ENCODE results near the gene ROBO1.
"Not testable (repeated sequence)": the region's sequence is repeated elsewhere in the genome, so short reads cannot be mapped to it uniquely, and the experiment has no call there.

The ROBO1 gene

DNA sequence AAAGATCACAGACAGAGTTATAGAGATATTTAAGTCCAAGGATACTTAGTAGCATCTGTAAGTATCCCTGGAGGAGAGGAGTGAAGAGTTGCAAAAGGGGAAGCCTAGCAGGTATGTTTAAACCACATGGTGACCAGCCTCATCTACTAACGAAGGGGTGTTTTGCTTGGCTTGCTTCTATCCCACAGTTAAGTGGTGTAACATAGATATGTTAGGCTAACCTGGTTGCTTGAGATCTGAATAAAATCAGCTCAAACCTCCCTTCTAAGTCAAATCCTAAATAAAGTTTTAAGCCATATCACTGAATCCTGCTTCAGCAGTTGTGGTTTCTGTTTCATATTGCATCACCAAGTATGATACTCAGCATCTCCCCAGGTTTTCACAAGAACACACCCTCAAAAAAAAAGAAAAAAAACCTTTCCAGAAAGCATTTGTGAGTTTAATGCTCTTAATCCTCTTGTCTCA is 880.2 kb downstream of the ROBO1 start:
- no peak for DNase-seq (ENCODE audit: low read depth in 2 of 2, low spot score in 1 of 2)

DNA sequence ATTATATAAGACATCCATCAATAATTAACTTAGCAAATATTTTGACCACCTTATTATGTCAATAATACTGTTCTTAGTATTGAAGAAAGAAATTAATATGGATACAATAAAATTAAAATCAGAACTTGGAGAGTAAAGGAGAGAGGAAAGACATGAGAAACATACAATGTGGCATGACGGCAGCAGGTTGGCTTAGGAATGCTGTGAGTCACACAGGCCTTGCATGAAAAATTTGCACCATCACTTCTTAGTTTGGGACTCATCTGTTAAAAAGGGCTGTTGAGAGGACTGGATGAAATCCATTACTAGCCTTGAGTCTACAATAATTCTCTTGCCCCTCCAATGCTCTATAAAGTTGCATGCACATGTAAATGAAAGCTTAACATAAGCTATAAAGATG is 880.8 kb downstream of the ROBO1 start:
- DNase-seq (ENCODE audit: low read depth in 2 of 2, low spot score in 1 of 2): no peak

DNA sequence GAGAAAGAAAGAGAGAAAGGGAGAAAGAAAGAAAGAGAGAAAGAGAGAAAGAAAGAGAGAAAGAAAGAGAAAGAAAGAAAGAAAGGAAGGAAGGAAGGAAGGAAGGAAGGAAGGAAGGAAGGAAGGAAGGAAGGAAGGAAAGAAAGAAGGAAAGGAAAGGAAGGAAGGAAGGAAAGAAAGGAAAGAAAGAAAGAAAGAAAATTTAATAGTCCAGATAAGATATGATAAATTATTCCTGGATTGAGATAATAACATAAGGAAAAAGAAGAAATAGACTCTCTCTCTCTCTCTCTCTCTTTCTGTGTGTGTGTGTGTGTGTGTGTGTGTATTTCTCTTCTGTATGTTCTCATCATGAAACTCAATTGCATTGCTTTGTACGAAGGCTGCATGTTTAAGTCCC is 883.2 kb downstream of the ROBO1 start:
- not testable (repeated sequence) for DNase-seq (ENCODE audit: low read depth in 2 of 2, low spot score in 1 of 2)

DNA sequence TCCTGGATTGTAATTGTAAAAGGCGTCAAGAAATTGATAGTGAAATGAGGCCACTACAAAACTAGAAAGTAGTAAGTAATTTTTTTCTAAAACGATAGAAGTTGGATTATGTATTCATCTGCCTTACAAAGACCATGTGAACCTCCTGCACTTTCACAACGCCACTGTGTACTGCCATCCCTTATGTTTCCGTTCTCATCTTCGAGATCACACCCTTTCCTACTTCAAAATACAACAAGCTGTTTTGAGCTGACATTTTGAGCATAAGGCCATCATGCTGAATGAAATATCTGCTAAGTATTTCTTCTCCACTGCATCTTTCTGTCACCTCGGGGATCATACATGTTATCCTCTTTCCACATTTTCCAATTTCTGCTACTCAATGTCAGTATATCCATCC is 885.5 kb downstream of the ROBO1 start:
- no peak for DNase-seq (ENCODE audit: low read depth in 2 of 2, low spot score in 1 of 2)

DNA sequence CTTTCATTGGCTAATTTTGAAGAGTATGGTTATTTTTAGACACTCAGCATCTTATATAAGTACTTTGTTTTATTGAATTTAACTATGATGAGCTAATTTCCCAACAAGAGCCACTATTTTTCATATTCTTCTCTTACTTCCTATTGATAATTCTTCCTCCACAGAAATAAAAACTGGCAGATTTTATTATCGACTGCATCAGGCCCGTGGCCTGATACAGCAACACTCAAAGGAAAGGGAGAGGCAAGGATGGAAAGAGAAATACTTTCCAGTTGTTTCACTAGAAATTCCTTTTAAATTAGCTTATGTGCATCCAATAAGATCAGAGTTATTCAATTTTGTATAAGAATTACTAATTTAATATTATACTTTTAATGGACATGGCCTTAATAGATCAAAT is 886.3 kb downstream of the ROBO1 start:
- DNase-seq (ENCODE audit: low read depth in 2 of 2, low spot score in 1 of 2): no peak

DNA sequence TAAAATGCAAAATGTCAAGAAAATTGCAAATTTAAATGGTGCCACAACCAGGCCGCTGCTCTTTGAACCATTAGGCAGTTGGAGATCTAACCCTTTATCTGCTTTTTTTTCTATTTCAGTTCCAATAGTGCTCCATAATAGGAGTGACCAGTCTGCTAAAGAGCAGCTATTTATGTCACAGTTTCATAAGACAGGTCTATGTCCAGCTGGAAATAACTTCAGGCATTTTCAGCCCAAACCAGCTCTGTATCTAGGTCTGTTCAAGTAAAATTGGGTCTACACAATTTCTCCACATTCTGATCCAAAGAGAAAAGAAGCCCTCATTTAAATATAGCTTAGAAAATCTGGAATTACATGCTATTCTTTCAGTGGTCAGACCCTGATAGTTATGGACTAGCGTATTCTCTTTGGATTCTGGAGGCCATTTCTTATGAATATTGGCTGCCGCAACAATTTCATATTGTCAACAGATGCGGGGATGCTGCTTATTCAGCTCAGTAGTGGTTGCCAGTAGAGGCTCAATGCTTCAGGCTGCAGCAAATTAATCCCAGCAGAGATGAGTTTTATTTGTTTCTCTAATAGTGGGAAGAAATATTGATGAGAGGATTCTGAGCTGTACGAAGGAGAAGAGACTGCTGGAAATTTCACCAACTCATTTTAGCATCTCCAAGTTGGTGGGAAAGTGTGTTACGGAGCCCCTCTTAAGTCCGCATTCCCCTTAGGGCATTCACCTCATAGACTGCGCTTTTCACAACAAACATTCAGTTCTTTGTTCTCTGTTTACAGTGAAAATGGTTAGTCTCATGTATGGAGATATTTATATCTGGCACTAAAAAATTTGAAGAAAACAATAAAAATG is 887.0 kb downstream of the ROBO1 start:
- DNase-seq (ENCODE audit: low read depth in 2 of 2, low spot score in 1 of 2): no peak

DNA sequence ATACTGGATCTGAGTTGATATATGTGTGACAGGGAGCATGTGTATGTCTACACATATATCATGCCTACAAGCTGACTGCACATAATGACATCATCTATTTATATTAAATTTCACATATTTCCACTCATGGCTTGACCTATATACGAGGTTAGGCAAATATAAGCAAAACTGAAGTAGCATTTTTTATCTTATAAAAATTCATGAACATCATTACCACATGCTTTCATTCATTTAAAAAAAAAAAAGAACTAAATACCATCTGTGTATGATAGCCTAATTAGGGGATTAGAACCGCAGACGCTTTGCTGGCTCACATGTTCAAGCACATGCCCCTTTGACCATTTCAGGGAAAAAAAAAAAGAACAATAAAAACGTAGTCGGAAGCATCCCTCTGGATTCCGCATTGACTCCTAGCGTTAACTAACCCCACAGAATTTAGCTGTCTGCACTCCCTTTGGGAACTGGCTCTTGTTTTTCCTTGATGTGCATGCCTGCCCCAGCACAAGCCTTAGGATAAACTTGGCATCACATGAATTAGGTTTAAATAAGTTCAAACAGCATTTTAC is 888.4 kb downstream of the ROBO1 start:
- no peak for DNase-seq (ENCODE audit: low read depth in 2 of 2, low spot score in 1 of 2)

DNA sequence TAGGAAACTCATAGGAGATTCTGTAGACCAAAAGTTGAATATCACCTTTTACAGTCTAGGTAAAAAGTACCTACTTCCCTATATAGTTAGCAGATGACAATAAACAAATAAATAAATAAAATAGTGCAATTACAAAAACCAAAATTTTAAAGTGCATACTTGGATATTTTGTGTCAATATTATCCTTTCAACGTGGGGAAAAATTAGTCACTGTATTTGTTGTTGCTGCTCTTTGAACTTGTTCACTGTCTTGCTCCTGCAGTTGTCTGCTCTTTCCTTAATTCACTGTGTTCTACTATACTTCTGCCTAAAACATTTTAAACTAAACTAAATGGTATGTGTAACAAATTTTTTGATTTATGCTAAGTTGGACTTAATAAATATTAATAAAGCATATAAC is 889.0 kb downstream of the ROBO1 start:
- no peak for DNase-seq (ENCODE audit: low read depth in 2 of 2, low spot score in 1 of 2)

DNA sequence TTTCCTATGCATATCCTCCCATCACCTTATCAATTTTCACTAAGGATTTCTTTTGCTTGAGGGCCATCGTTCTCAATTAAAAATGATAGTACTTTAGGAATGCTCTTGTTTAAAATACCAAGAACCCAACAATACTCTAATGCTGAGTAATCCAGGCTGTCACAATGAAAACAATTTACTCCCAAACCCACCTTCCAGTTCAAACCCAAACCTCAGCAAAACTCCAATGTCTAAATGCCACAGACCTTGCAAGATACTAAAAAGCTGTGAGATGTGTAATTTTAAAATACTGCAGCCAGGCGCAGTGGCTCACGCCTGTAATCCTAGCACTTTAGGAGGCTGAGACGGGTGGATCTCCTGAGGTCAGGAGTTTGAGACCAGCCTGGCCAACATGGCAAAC is 889.8 kb downstream of the ROBO1 start:
- no peak for DNase-seq (ENCODE audit: low read depth in 2 of 2, low spot score in 1 of 2)

DNA sequence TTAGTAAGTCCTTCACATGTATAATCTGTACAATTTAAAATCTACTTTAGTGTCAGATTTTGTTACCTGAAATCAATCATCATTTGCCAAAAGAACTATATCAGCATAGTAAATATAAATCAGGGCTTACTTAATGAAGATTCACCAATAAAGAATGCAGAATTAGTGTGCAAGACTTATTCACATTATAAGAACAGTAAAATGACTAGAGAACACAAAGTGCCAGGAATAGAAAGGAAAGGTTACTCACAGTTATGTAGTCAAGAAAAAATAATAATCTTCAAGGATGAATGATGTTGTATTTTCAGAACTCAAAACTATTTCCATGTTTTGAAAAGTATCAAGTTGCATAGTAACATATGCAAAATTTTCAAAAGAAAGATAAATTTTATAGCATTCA is 891.9 kb downstream of the ROBO1 start:
- no peak for DNase-seq (ENCODE audit: low read depth in 2 of 2, low spot score in 1 of 2)

DNA sequence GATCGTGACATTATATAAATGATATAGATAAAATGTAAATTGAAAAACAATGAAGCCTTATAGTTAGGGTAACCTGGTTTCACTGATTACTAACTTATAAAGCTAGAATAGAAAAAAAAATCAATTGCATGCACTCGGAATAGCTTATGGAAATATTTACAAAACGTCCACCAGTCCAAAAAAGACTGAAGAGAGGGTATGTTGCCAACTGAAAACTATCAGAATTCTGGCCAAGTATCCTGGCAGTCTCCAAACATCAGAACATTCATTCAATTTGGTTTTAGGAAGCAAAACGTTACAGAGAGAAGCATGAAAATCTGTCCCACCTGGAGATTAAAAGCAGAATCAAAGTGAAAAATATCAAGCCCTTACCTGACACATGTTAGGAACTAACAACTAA is 892.4 kb downstream of the ROBO1 start:
- DNase-seq (ENCODE audit: low read depth in 2 of 2, low spot score in 1 of 2): no peak

DNA sequence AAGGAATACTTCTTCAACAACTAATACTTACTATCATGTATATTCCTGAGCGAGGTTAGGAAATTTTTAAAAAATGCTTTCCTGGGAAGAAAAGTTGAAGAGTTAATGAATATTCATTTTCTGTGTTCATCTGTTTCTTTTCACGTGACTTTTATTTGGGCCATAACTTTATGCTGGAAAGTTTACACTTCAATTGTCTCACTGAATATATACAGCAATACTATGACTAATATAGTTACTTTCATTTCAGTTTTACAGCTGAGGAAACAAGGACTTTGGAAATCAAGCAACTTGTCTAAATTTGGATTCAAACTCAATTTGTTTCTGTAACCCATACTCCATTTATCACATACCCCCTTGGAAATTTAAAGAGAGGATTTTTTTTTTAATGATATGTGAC is 894.2 kb downstream of the ROBO1 start:
- DNase-seq (ENCODE audit: low read depth in 2 of 2, low spot score in 1 of 2): no peak

DNA sequence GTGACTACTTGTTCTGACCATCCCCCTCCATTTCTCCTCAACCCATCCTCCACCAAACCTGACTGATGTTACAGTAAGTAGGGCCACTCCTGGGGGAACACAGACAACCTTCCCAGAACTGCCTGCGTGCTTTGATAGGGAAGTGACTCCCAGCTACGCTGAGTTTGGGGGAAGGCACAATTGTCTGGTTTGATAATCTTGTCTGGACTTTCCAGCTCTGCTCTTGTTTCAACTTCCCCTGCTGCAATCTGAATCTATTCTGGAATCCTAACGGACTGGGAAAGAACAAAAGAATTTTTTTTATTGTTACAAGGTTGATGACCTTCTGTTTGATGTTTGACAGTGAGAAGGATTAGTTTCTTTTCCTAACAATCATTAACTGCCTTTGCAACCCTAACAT is 895.6 kb downstream of the ROBO1 start:
- DNase-seq (ENCODE audit: low read depth in 2 of 2, low spot score in 1 of 2): no peak

DNA sequence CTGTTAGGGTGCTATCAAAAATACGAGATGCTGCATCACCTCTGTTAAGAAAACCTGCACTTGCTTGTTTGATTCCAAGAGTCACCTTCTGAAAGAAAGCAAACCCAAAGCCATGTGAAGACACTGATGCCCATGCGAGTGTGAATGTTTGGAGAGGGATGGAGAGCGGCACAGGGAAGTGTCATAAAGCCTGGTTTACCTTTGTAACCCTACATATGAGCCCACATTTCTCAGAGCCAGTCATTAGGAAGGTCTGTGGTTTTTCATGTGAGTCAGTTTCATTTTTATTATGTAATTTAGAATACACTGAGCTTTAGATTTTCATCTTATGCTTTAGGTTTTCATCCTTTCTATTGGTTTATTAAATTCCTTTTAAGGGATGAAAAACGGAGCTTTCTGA is 896.8 kb downstream of the ROBO1 start:
- DNase-seq (ENCODE audit: low read depth in 2 of 2, low spot score in 1 of 2): no peak

DNA sequence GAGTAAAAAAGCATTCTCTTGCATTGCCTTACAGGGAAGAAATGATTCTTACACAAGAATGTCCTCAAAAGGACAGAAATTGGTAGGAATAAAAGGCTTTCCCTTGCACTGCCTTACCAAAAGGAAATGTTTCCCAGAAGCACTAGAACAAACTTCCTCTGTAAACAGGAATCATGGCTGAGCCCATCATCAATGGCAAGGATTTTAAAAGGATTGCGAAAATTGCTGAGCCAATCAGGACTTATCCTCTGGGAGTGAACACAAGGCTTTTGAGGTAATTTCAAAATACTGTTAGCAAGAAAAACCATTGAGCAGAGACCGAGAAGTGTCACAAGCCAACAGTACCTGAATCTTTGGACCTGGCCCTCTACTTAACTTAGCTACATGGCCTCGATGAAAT is 897.3 kb downstream of the ROBO1 start:
- no peak for DNase-seq (ENCODE audit: low read depth in 2 of 2, low spot score in 1 of 2)

DNA sequence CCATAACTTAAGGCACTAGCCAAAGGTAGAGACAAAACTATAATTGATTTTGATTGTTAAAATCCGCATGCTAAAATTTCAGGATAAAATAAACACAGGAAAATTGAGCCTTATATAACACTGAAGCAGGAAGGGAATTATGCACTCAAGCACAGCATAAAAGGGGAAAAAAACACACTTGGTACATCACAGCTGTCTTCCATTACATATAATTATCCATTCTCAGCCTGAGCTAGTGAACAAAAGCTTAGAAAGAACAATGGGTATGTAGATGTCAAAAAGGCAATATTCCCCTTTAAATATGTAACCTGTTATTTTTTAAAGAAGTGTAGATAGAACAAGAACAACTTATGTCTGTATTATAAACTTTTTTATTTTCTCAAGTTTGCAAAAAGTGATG is 899.2 kb downstream of the ROBO1 start:
- DNase-seq (ENCODE audit: low read depth in 2 of 2, low spot score in 1 of 2): no peak

DNA sequence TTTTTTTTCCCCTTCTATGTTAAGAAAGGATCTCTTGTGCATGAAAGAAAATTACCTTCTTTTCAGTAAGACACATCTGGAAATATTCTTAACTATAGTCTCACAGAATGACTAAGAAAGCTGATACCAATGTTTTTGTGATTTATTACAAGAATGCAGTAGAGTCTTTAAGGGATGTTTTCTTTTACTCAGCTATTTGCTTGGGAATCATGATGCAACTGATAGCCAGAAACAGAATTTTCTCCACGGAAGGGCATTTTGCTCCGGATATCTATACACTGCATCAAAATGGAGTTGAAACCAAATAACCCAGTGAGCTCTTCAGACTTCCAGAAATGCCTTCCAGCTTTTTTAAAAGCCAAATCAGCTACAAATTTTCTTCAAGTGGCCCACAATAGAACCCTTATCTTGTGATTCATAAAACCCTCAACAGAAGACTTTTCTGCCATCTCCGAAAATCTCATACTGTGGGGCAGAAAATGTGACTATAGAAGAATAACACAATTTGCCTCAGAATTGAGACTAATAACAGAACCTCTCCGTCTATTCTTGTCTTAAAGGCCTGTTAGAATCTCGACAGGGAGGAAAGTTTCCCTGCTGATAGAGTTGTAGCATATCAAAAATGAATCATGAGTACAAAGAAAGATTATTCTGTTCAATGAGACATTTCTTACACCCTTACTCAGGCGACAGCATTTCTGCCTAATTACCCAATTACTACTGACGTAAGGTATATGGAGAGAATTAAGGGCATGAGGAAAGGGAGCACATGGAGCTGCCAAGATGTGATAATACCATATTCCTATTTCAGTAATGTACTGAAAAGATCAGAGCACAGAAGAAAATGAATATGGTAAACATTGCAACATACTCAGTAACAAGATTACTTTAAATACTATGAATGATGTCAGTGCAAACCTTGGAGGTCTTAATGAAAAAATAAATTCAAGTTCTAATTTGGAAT is 900.1 kb downstream of the ROBO1 start:
- DNase-seq (ENCODE audit: low read depth in 2 of 2, low spot score in 1 of 2): no peak

DNA sequence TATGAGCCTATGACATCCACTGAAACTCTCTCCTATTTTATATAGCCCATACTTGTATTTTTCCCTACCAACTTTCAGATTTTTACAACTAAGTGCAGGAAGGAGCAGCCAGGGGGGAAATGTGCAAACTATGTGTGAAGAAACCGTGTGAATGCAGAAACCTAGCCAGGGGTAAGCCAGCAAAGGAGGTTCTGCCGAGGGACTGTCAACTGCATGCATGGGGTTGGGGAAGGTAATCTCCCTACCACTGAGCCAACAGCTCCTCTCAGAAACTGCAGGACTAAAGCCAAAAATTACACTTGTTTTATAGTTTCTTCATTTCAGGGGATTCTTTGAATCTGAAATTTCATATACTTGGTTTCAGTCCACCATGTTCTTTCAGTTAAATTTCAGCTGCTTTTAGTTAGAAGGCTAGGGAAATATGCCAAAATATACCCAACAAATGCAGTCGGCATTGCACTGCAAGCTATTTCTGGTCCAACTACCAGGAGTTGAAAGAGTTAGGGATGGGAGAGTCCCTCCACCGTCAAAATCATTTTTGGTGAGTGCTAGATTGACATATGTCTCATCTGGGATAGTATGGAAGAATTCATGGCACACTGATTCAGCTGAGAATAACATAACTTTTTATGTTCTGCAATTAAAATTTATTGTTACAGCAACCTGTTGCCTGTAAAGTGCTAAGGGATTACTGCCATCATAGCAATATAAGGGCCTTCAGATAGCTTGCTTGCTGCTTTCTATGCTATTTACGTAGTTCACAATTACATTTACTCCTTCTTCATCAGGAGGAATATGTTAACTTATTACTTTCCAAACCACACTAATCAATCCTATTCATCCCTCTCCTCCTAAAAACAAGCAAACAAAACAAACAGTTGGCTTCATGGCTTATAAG is 904.2 kb downstream of the ROBO1 start:
- DNase-seq (ENCODE audit: low read depth in 2 of 2, low spot score in 1 of 2): no peak

DNA sequence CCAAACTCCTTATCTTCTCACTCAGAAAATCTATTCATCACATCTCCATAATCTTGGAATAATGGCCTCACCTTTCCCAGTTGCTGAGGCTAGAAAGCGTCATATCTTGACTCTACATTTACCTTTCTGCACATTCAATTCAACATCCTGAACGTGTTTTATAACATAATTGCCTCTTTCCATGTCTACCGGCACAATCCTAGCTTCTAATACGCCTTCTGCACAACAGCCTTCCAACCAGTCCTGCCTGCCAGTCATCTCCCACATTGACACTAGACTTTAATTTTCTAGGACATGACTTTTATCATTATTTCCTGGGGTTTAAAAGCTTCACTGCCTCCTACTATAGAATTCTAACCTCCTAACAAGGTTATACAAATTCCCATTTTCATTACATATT is 906.6 kb downstream of the ROBO1 start:
- no peak for DNase-seq (ENCODE audit: low read depth in 2 of 2, low spot score in 1 of 2)

DNA sequence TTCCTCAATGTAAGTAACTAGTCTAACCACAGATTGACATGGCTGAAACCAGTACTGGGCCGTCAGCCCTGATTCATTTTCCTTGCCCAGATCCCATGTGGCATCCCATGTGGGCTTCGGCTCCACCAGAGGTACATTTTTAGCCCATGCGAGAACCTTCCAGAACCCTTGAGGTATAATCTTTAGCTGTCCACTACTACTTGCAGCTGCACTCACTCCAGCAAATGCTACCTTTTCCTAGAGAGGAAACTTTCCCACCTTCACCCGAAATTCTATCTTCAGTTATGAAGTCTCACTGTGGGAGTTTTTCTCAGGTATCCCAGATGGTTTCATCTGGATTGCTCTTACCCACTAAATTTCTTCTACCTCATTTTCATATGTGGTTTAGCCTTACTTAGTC is 907.2 kb downstream of the ROBO1 start:
- no peak for DNase-seq (ENCODE audit: low read depth in 2 of 2, low spot score in 1 of 2)

DNA sequence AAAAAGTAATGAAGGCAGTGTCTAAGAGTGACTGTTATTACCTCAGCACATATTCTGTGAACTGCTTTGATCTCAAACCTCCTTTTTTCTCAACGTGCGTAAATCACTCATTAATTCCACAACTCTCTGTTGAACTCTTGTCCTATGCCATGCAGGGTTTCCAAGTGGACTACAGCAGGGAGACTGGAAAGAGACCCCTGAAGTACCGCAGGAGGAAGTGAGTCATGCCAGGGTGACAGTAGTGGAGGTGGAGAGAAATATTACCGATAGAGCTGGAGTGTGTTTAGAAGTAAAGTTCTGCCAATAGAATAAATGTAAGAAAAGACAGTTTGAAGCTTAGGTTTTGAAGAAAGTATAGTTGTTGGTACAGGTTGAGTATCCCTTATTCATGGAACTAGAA is 908.9 kb downstream of the ROBO1 start:
- no peak for DNase-seq (ENCODE audit: low read depth in 2 of 2, low spot score in 1 of 2)

All from stimulated activated CD8-positive, alpha-beta memory T cell treated with anti-CD3 and anti-CD28 coated beads, Interleukin-4, amount 100 ng/mL, for 4 hours (primary cell).